OCI-LY7 (cell line): ENCODE measurements around the gene FDXR. TPM values are rescaled to one million over a fixed set of nuclear protein-coding genes. Genes with fewer than 3 reads are reported as not detected.
"Not testable (repeated sequence)": the region's sequence is repeated elsewhere in the genome, so short reads cannot be mapped to it uniquely, and the experiment has no call there.

Source experiments
- BruUV-seq: library from RNA; stranded (reverse); fragments of 400-500 nt; replicated peaks from 2 replicates; lab custom pipeline; 2021; lab: Mats Ljungman, UMichigan
- CTCF ChIA-PET: fragments of 300-600 bp; sonication (Branson Sonifier 250); formaldehyde crosslinking; loops from one replicate; lab custom pipeline; 2022; ENCODE audit warnings: antibody characterized with exemption; ENCODE audit not compliant: unreplicated experiment; lab: Charles Lee
- POLR2A ChIA-PET: fragments of 300-600 bp; sonication (Branson Sonifier 250); formaldehyde crosslinking; loops from one replicate; lab custom pipeline; 2022; ENCODE audit warnings: antibody characterized with exemption; lab: Charles Lee
- DNase-seq: peaks from one replicate; pipeline ENCODE4 v3.0.0-alpha.2; 2015; ENCODE audit warnings: low spot score
- H2AFZ ChIP-seq: fragments of 200-600 bp; sonication (generic), shearing (Covaris generic); 2 replicates; pipeline ENCODE4 v1.6.1; 2014; ENCODE audit warnings: mild to moderate bottlenecking, antibody characterized with exemption, low read length, moderate library complexity
- H3K27ac ChIP-seq: fragments of 200-600 bp; sonication (generic); 2 replicates; pipeline ENCODE4 v1.5.1; 2014; ENCODE audit warnings: mixed run types, low read depth, mild to moderate bottlenecking, moderate library complexity, low read length, inconsistent platforms; ENCODE audit not compliant: poor library complexity, severe bottlenecking
- H3K36me3 ChIP-seq: fragments of 200-600 bp; sonication (generic); 2 replicates; pipeline ENCODE4 v1.6.1; 2014; ENCODE audit warnings: mild to moderate bottlenecking, antibody characterized with exemption, low read length, moderate library complexity, mixed read lengths; ENCODE audit not compliant: insufficient read depth
- H3K4me1 ChIP-seq: fragments of 200-600 bp; sonication (generic); 2 replicates; pipeline ENCODE4 v1.5.1; 2014; ENCODE audit warnings: mild to moderate bottlenecking, low read length; ENCODE audit not compliant: insufficient read depth, poor library complexity, severe bottlenecking
- H3K4me2 ChIP-seq: fragments of 200-600 bp; sonication (generic); 2 replicates; pipeline ENCODE4 v1.6.1; 2014; ENCODE audit warnings: mild to moderate bottlenecking, low read length
- H3K4me3 ChIP-seq: fragments of 200-600 bp; sonication (generic); 2 replicates; pipeline ENCODE4 v1.5.1; 2014; ENCODE audit warnings: mild to moderate bottlenecking, low read depth, low read length; ENCODE audit not compliant: poor library complexity, severe bottlenecking
- H3K79me2 ChIP-seq: fragments of 200-600 bp; sonication (generic); 2 replicates; pipeline ENCODE4 v1.6.1; 2016; ENCODE audit warnings: low read depth, mild to moderate bottlenecking, low read length, moderate library complexity, mixed read lengths; ENCODE audit not compliant: insufficient read depth
- H3K9me2 ChIP-seq: fragments of 200-600 bp; sonication (generic); 2 replicates; pipeline ENCODE4 v1.6.1; 2016; ENCODE audit warnings: mild to moderate bottlenecking, low read length, mixed read lengths; ENCODE audit not compliant: insufficient read depth
- H3K9me3 ChIP-seq: fragments of 200-600 bp; sonication (generic); 2 replicates; pipeline ENCODE4 v1.6.1; 2014; ENCODE audit warnings: mild to moderate bottlenecking, mixed run types, low read length, mixed read lengths
- H4K20me1 ChIP-seq: fragments of 200-600 bp; sonication (generic); 2 replicates; pipeline ENCODE4 v1.6.1; 2014; ENCODE audit warnings: mild to moderate bottlenecking, antibody characterized with exemption, low read length, moderate library complexity, mixed read lengths; ENCODE audit not compliant: insufficient read depth
- EZH2phosphoT487 ChIP-seq: fragments of 200-600 bp; sonication (generic); IDR thresholded peaks from 2 replicates; pipeline ENCODE4 v1.6.1; 2018; ENCODE audit warnings: low read depth, borderline replicate concordance, mild to moderate bottlenecking, mixed run types, antibody characterized with exemption, low read length, moderate library complexity, mixed read lengths
- intact Hi-C: fragments of 100-400 bp; cut with micrococcal nuclease; formaldehyde crosslinking; loops from one replicate; pipeline ENCODE4 v1.10.0; 2022; ENCODE audit not compliant: unreplicated experiment
- total RNA-seq, 2 experiments: library from RNA; depleted of rRNA in 1 of 2; stranded (reverse); fragments of >200 nt in 1 of 2; shearing (Covaris generic) in 1 of 2; gene quantifications; 2 replicates each; pipeline ENCODE4 v1.2.3, GENCODE V29; 2014 to 2022
- TF ChIP-seq, protein P1 (sequence below): fragments of 200-600 bp; sonication (generic); conservative IDR thresholded peaks from 2 replicates; pipeline ENCODE4 v1.5.1; 2014; ENCODE audit warnings: mild to moderate bottlenecking, antibody characterized with exemption, low read length, moderate library complexity, mixed read lengths

Gene FDXR
- total RNA-seq, 2 experiments from 2014 or later = 12.2 to 18.3 TPM

GRCh38 chr17:74871356-74872076 lies 1.3 kb downstream of the FDXR start:
- peaks cover 24% of the 10 kb centered on the region for H3K4me1 ChIP-seq
- TF ChIP-seq EZH2phosphoT487 = no peak
- TF ChIP-seq, protein P1, sequence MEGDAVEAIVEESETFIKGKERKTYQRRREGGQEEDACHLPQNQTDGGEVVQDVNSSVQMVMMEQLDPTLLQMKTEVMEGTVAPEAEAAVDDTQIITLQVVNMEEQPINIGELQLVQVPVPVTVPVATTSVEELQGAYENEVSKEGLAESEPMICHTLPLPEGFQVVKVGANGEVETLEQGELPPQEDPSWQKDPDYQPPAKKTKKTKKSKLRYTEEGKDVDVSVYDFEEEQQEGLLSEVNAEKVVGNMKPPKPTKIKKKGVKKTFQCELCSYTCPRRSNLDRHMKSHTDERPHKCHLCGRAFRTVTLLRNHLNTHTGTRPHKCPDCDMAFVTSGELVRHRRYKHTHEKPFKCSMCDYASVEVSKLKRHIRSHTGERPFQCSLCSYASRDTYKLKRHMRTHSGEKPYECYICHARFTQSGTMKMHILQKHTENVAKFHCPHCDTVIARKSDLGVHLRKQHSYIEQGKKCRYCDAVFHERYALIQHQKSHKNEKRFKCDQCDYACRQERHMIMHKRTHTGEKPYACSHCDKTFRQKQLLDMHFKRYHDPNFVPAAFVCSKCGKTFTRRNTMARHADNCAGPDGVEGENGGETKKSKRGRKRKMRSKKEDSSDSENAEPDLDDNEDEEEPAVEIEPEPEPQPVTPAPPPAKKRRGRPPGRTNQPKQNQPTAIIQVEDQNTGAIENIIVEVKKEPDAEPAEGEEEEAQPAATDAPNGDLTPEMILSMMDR = no peak
- H3K27ac ChIP-seq = no peak overlapping the region
- no peaks in the 10 kb centered on the region for H3K36me3 ChIP-seq
- H3K9me3 ChIP-seq = no peaks in the 10 kb centered on the region
- peak overlapping the region; percentile 78 for H3K4me3 ChIP-seq
- H3K4me2 ChIP-seq = peak overlapping the region; percentile 93
- H3K79me2 ChIP-seq = no peaks in the 10 kb centered on the region
- H2AFZ ChIP-seq = no peak overlapping the region
- ChIA-PET POLR2A (interaction anchor here (0.6 to 2.1 kb wide), 4 partner anchors 14 to 178 kb away, joined by 3 to 14 read pairs (median 4); partner anchors contain the start of gene RAB37), CTCF (no interaction called here)
- no peaks in the 10 kb centered on the region for H4K20me1 ChIP-seq
- no TSS peak for BruUV-seq
- intact Hi-C loops = no loop called here
- no peak for DNase-seq
- no peaks in the 10 kb centered on the region for H3K9me2 ChIP-seq

- H3K4me1 ChIP-seq = peaks cover 32% of the 10 kb centered on the region
- no peaks in the 10 kb centered on the region for H3K9me2 ChIP-seq
- H3K4me2 ChIP-seq = no peak overlapping the region
- TF ChIP-seq, protein P1 = no peak
- TF ChIP-seq EZH2phosphoT487 = no peak
- H3K9me3 ChIP-seq = no peaks in the 10 kb centered on the region
- DNase-seq = no peak
- no peak overlapping the region for H2AFZ ChIP-seq
- ChIA-PET CTCF (interaction anchor here (0.7 kb wide), 1 partner anchor 37 kb away, joined by 3 read pairs; no protein-coding TSS in a partner anchor), POLR2A (interaction anchor here (0.6 to 1.0 kb wide), 6 partner anchors 13 to 179 kb away, joined by 3 to 6 read pairs (median 4); a partner anchor contains a TSS)
- no peaks in the 10 kb centered on the region for H3K79me2 ChIP-seq
- no peak overlapping the region for H3K27ac ChIP-seq
- BruUV-seq = no TSS peak
- H3K4me3 ChIP-seq = no peak overlapping the region
- intact Hi-C loops = no loop called here
- H4K20me1 ChIP-seq = no peaks in the 10 kb centered on the region
- no peaks in the 10 kb centered on the region for H3K36me3 ChIP-seq
Observed at GRCh38 chr17:74870512-74870911, 2.3 kb downstream of the FDXR start.

DNA sequence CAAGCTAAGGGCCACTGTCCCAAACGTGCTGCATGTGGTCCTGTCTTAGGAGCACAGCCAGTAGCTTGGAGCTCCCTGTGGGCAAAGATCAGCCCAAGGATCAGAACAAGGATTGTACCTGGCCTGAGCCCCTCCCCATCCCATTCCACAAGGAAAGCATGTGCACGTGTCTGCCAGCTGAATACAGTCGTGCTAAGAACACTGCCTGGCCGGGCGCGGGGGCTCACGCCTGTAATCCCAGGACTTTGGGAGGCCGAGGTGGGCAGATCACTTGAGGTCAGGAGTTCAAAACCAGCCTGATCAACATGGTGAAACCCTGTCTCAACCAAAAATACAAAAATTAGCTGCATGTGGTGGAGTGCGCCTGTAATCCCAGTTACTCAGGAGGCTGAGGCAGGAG lies 2.8 kb downstream of the FDXR start:
- H3K9me3 ChIP-seq, DNase-seq, intact Hi-C loops, H3K4me2 ChIP-seq, H3K4me3 ChIP-seq, H3K79me2 ChIP-seq, H2AFZ ChIP-seq, H4K20me1 ChIP-seq, H3K9me2 ChIP-seq, H3K27ac ChIP-seq, BruUV-seq, H3K36me3 ChIP-seq: not testable (repeated sequence)
- CTCF ChIA-PET = interaction anchor here (0.7 to 1.1 kb wide), 2 partner anchors 37 to 79 kb away, joined by 3 to 5 read pairs; no protein-coding TSS in a partner anchor
- H3K4me1 ChIP-seq = peaks cover 32% of the 10 kb centered on the region
- POLR2A ChIA-PET = interaction anchor here (0.6 kb wide), 1 partner anchor 134 kb away, joined by 6 read pairs; no protein-coding TSS in a partner anchor
